ENCODE results near the gene GXYLT2. TPM values are rescaled to one million over a fixed set of nuclear protein-coding genes. Genes with fewer than 3 reads are reported as not detected.

GXYLT2 gene
- total RNA-seq, 3 donors from 2014 or later = 5.6 to 15.4 (median 7.4) TPM

GRCh38 chr3:73021301-73021835 lies 133.5 kb downstream of the GXYLT2 start:
- Histone ChIP-seq H3K4me1 (no peaks in the 10 kb centered on the region), H3K9me3 (no peaks in the 10 kb centered on the region), H3K27me3 (no peaks in the 10 kb centered on the region), H3K36me3 (no peaks in the 10 kb centered on the region), H3K4me3 (no peak overlapping the region), H3K27ac (no peak overlapping the region)
- no peak for DNase-seq (ENCODE audit: low spot score in 2 of 2)
- TF ChIP-seq POLR2A (IDR thresholded peaks at IDR 0.05) = no peak
- TF ChIP-seq CTCF (IDR thresholded peaks at IDR 0.05) = no peak
- TF ChIP-seq POLR2AphosphoS5 (IDR thresholded peaks at IDR 0.05) = no peak
- intact Hi-C loops (cut with DNase I; ENCODE audit: low total_unique reads) = no loop called here

- Histone ChIP-seq H3K4me3 (no peak overlapping the region), H3K4me1 (no peaks in the 10 kb centered on the region), H3K27ac (no peak overlapping the region), H3K9me3 (no peaks in the 10 kb centered on the region), H3K27me3 (no peaks in the 10 kb centered on the region), H3K36me3 (no peaks in the 10 kb centered on the region)
- intact Hi-C loops (cut with DNase I; ENCODE audit: low total_unique reads) = no loop called here
- TF ChIP-seq CTCF (IDR thresholded peaks at IDR 0.05) (no peak), POLR2AphosphoS5 (IDR thresholded peaks at IDR 0.05) (no peak), POLR2A (IDR thresholded peaks at IDR 0.05) (no peak)
- no peak for DNase-seq (ENCODE audit: low spot score in 2 of 2)
Measured at GRCh38 chr3:73024836-73025235, 137.0 kb downstream of the GXYLT2 start.

GRCh38 chr3:73026111-73026759 lies 138.4 kb downstream of the GXYLT2 start:
- H3K27me3 ChIP-seq = no peaks in the 10 kb centered on the region
- no peak overlapping the region for H3K4me3 ChIP-seq
- H3K27ac ChIP-seq = no peak overlapping the region
- no peaks in the 10 kb centered on the region for H3K36me3 ChIP-seq
- no peaks in the 10 kb centered on the region for H3K4me1 ChIP-seq
- intact Hi-C loops (cut with DNase I; ENCODE audit: low total_unique reads) = no loop called here
- TF ChIP-seq POLR2A (IDR thresholded peaks at IDR 0.05) = no peak
- no peak for TF ChIP-seq POLR2AphosphoS5 (IDR thresholded peaks at IDR 0.05)
- TF ChIP-seq CTCF (IDR thresholded peaks at IDR 0.05) = no peak
- DNase-seq (ENCODE audit: low spot score in 2 of 2) = no peak
- no peaks in the 10 kb centered on the region for H3K9me3 ChIP-seq

Other genes with a start within 250 kb of the GXYLT2 start
- gene SHQ1, start 39.6 kb upstream of the GXYLT2 start, total RNA-seq = 10 to 100 TPM in 2 of 3 donors, 1 to 10 TPM in 1; 9.6 to 19.3 (median 17.4) TPM
- gene PPP4R2, start 108.8 kb downstream of the GXYLT2 start, total RNA-seq = 10 to 100 TPM; 34.6 to 71.4 (median 49.2) TPM
- 10 to 100 TPM in 2 of 3 donors, 1 to 10 TPM in 1; 4.2 to 12.0 (median 10.8) TPM for gene EBLN2, start 173.6 kb downstream of the GXYLT2 start, total RNA-seq